SKM-1 (cell line): ENCODE results near the gene NCOA4.
"Not testable (repeated sequence)": the region's sequence is repeated elsewhere in the genome, so short reads cannot be mapped to it uniquely, and the experiment has no call there.

Experiments
- DNase-seq: peaks from one replicate; lab custom pipeline; 2025; ENCODE audit not compliant: unreplicated experiment; lab: John Stamatoyannopoulos, UW

NCOA4 gene

GRCh38 chr10:46052791-46053375 lies 22.5 kb upstream of the NCOA4 start:
- DNase-seq: no peak

- DNase-seq: no peak
Measured at GRCh38 chr10:46052057-46052790, 21.8 kb upstream of the NCOA4 start.

- DNase-seq: no peak
Measured at GRCh38 chr10:46050941-46051623, 20.7 kb upstream of the NCOA4 start.

- not testable (repeated sequence) for DNase-seq
Measured at GRCh38 chr10:46049497-46049831, 19.0 kb upstream of the NCOA4 start.

GRCh38 chr10:46048152-46048551 lies 17.7 kb upstream of the NCOA4 start:
- no peak for DNase-seq

- no peak for DNase-seq
Measured at GRCh38 chr10:46046261-46046660, 15.8 kb upstream of the NCOA4 start, which contains the start of gene MSMB. Gene MSMB (minus strand): TSS chr10:46046269. CDS start chr10:46046237, 32 bp downstream.

- no peak for DNase-seq
Measured at GRCh38 chr10:46042527-46042926, 12.1 kb upstream of the NCOA4 start.

GRCh38 chr10:46040004-46040403 lies 9.6 kb upstream of the NCOA4 start:
- DNase-seq: no peak

GRCh38 chr10:46037107-46037825 lies 6.8 kb upstream of the NCOA4 start:
- DNase-seq: no peak

GRCh38 chr10:46035923-46036849 lies 5.8 kb upstream of the NCOA4 start:
- no peak for DNase-seq

GRCh38 chr10:46033602-46034011 lies 3.2 kb upstream of the NCOA4 start:
- DNase-seq: no peak

- no peak for DNase-seq
Measured at GRCh38 chr10:46031648-46032532, 1.5 kb upstream of the NCOA4 start.

GRCh38 chr10:46029461-46030030 lies 877 bp downstream of the NCOA4 start:
- DNase-seq: no peak

- DNase-seq: peak; percentile 65
Measured at GRCh38 chr10:46028584-46029460, 1.6 kb downstream of the NCOA4 start.

- no peak for DNase-seq
Measured at GRCh38 chr10:46026106-46026505, 4.3 kb downstream of the NCOA4 start.

GRCh38 chr10:46025406-46025805 lies 5.0 kb downstream of the NCOA4 start:
- no peak for DNase-seq

- no peak for DNase-seq
Measured at GRCh38 chr10:46024948-46025347, 5.5 kb downstream of the NCOA4 start.

- peak; percentile 80 for DNase-seq
Measured at GRCh38 chr10:46022978-46023702, 7.3 kb downstream of the NCOA4 start.
